H9 (cell line): ENCODE results near the gene TRIB2. TPM values are rescaled to one million over a fixed set of nuclear protein-coding genes. Genes with fewer than 3 reads are reported as not detected.

ENCODE experiments used
- DNase-seq: peaks from one replicate; pipeline ENCODE4 v3.0.0-alpha.2; 2017
- H2AFZ ChIP-seq: one replicate; pipeline ENCODE4 v1.6.1; 2013; ENCODE audit warnings: mild to moderate bottlenecking, low read length, control low read depth, moderate library complexity
- H2AK5ac ChIP-seq: 2 replicates; pipeline ENCODE4 v1.6.1; 2013; ENCODE audit warnings: low read length, control low read depth, mixed read lengths; ENCODE audit not compliant: insufficient read length
- H2BK120ac ChIP-seq: one replicate; pipeline ENCODE4 v1.6.1; 2013; ENCODE audit warnings: low read depth, mild to moderate bottlenecking, low read length, control low read depth, inconsistent platforms; ENCODE audit not compliant: poor library complexity, severe bottlenecking
- H2BK12ac ChIP-seq: 2 replicates; pipeline ENCODE4 v1.6.1; 2013; ENCODE audit warnings: low read length, control low read depth, mixed read lengths, low read depth; ENCODE audit not compliant: insufficient read length
- H2BK15ac ChIP-seq: 2 replicates; pipeline ENCODE4 v1.6.1; 2013; ENCODE audit warnings: low read depth, low read length, control low read depth
- H2BK20ac ChIP-seq: one replicate; pipeline ENCODE4 v1.6.1; 2013; ENCODE audit warnings: low read depth, mild to moderate bottlenecking, low read length, control low read depth, inconsistent platforms; ENCODE audit not compliant: poor library complexity, severe bottlenecking
- H2BK5ac ChIP-seq: 2 replicates; pipeline ENCODE4 v1.6.1; 2013; ENCODE audit warnings: low read length, control low read depth, mixed read lengths; ENCODE audit not compliant: insufficient read length
- H3K14ac ChIP-seq: 2 replicates; pipeline ENCODE4 v1.6.1; 2013; ENCODE audit warnings: low read length, control low read depth; ENCODE audit not compliant: insufficient read depth
- H3K18ac ChIP-seq: 2 replicates; pipeline ENCODE4 v1.6.1; 2013; ENCODE audit warnings: low read depth, mild to moderate bottlenecking, mixed read lengths, low read length, control low read depth; ENCODE audit not compliant: insufficient read length
- H3K23ac ChIP-seq: 2 replicates; pipeline ENCODE4 v1.6.1; 2013; ENCODE audit warnings: low read length, control low read depth, mixed read lengths, low read depth; ENCODE audit not compliant: insufficient read length
- H3K23me2 ChIP-seq: 2 replicates; pipeline ENCODE4 v1.6.1; 2013; ENCODE audit warnings: low read depth, mild to moderate bottlenecking, mixed read lengths, low read length, control low read depth; ENCODE audit not compliant: insufficient read length, poor library complexity, severe bottlenecking
- H3K27ac ChIP-seq: 2 replicates; pipeline ENCODE4 v1.5.1; 2013; ENCODE audit warnings: low read length, control low read depth, mixed read lengths, low read depth; ENCODE audit not compliant: insufficient read length
- H3K27me3 ChIP-seq: 2 replicates; pipeline ENCODE4 v1.6.1; 2013; ENCODE audit warnings: low read length, control low read depth, inconsistent platforms; ENCODE audit not compliant: insufficient read depth
- H3K4ac ChIP-seq: 2 replicates; pipeline ENCODE4 v1.6.1; 2013; ENCODE audit warnings: low read depth, mild to moderate bottlenecking, control low read depth, inconsistent platforms, low read length, moderate library complexity
- H3K4me1 ChIP-seq: 2 replicates; pipeline ENCODE4 v1.6.1; 2013; ENCODE audit warnings: low read length, control low read depth, inconsistent platforms; ENCODE audit not compliant: insufficient read depth
- H3K4me2 ChIP-seq: 2 replicates; pipeline ENCODE4 v1.6.1; 2013; ENCODE audit warnings: low read length, control low read depth, mixed read lengths; ENCODE audit not compliant: insufficient read length, insufficient read depth
- H3K56ac ChIP-seq: 2 replicates; pipeline ENCODE4 v1.6.1; 2013; ENCODE audit warnings: low read depth, mild to moderate bottlenecking, mixed read lengths, low read length, control low read depth; ENCODE audit not compliant: insufficient read length
- H3K79me1 ChIP-seq: 2 replicates; pipeline ENCODE4 v1.6.1; 2013; ENCODE audit warnings: low read depth, mild to moderate bottlenecking, moderate library complexity, low read length, control low read depth, inconsistent platforms; ENCODE audit not compliant: insufficient read depth, poor library complexity, severe bottlenecking
- H3K79me2 ChIP-seq: 2 replicates; pipeline ENCODE4 v1.6.1; 2013; ENCODE audit warnings: low read length, control low read depth, inconsistent platforms; ENCODE audit not compliant: insufficient read depth
- H3K9ac ChIP-seq: 2 replicates; pipeline ENCODE4 v1.6.1; 2013; ENCODE audit warnings: low read length, control low read depth, mixed read lengths; ENCODE audit not compliant: insufficient read length; ENCODE audit errors: extremely low read depth
- H3K9me3 ChIP-seq: one replicate; pipeline ENCODE4 v1.6.1; 2013; ENCODE audit warnings: low read depth, low read length, inconsistent platforms; ENCODE audit not compliant: control insufficient read depth
- H3T11ph ChIP-seq: one replicate; pipeline ENCODE4 v1.6.1; 2013; ENCODE audit warnings: mild to moderate bottlenecking, low read length, control low read depth, inconsistent platforms
- H4K20me1 ChIP-seq: one replicate; pipeline ENCODE4 v1.6.1; 2013; ENCODE audit not compliant: control insufficient read depth, insufficient read length, insufficient read depth
- H4K5ac ChIP-seq: 2 replicates; pipeline ENCODE4 v1.6.1; 2013; ENCODE audit warnings: low read depth, mild to moderate bottlenecking, mixed read lengths, low read length, control low read depth; ENCODE audit not compliant: insufficient read length
- H4K8ac ChIP-seq: replicated peaks from 2 replicates; pipeline ENCODE4 v1.6.1; 2013; ENCODE audit warnings: low read length, control low read depth, mixed read lengths, low read depth; ENCODE audit not compliant: insufficient read length
- H4K91ac ChIP-seq: 2 replicates; pipeline ENCODE4 v1.6.1; 2013; ENCODE audit warnings: low read depth, mild to moderate bottlenecking, moderate library complexity, mixed read lengths, low read length, control low read depth; ENCODE audit not compliant: insufficient read length
- H3K27ac Mint-ChIP-seq, 3 experiments: 2 replicates in 2 of 3; 3 replicates in 1 of 3; pipeline ENCODE4 v1.8.0; 2020 to 2021; ENCODE audit warnings: mixed read lengths in 3 of 3, mild to moderate bottlenecking in 1 of 3, moderate library complexity in 1 of 3
- H3K27me3 Mint-ChIP-seq: 2 replicates; pipeline ENCODE4 v1.8.0; 2021; ENCODE audit warnings: low read depth, mild to moderate bottlenecking, moderate library complexity, mixed read lengths
- H3K36me3 Mint-ChIP-seq, 3 experiments: 2 replicates in 2 of 3; 3 replicates in 1 of 3; pipeline ENCODE4 v1.8.0; 2020 to 2021; ENCODE audit warnings: low read depth in 3 of 3, mixed read lengths in 3 of 3; ENCODE audit not compliant: insufficient read depth in 1 of 3
- H3K4me1 Mint-ChIP-seq, 2 experiments: 2 replicates each; pipeline ENCODE4 v1.8.0; 2020; ENCODE audit warnings: mixed read lengths in 2 of 2
- H3K4me3 Mint-ChIP-seq, 2 experiments: 2 replicates in 1 of 2; 3 replicates in 1 of 2; pipeline ENCODE4 v1.8.0; 2020 to 2021; ENCODE audit warnings: mild to moderate bottlenecking in 2 of 2, mixed read lengths in 2 of 2, moderate library complexity in 1 of 2
- H3K9me3 Mint-ChIP-seq, 2 experiments: 2 replicates in 1 of 2; 3 replicates in 1 of 2; pipeline ENCODE4 v1.8.0; 2020; ENCODE audit warnings: mild to moderate bottlenecking in 2 of 2, mixed read lengths in 2 of 2, moderate library complexity in 1 of 2
- CTCF ChIP-seq: fragments of 200-600 bp; sonication (generic); conservative IDR thresholded peaks from 3 replicates; pipeline ENCODE4 v1.8.0; 2021; ENCODE audit warnings: antibody characterized with exemption, mild to moderate bottlenecking
- WGBS: extraction: QIAGEN DNeasy Blood & Tissue Kit; methylation state at CpG from one replicate; pipeline ENCODE4 v1.1.7; 2013; ENCODE audit warnings: missing lambda C conversion rate, low lambda C conversion rate, mixed read lengths; ENCODE audit not compliant: insufficient read length; ENCODE audit errors: extremely low coverage; 5-methylcytosine and 5-hydroxymethylcytosine counted together
- total RNA-seq: library from RNA; stranded (reverse); gene quantifications from 2 replicates; pipeline ENCODE4 v1.2.1, GENCODE V29; 2021

TRIB2 gene
- total RNA-seq, 1 experiment from 2014 or later: 41.9 TPM

GRCh38 chr2:12771154-12771553 is 54.4 kb downstream of the TRIB2 start:
- no peak overlapping the region for H4K5ac ChIP-seq
- H3T11ph ChIP-seq: no peak overlapping the region
- no peak overlapping the region for H3K27ac ChIP-seq
- peaks cover 0 to 5% (median 3%) of the 10 kb centered on the region in 3 experiments; a peak in 4 of 7 replicates for H3K36me3 Mint-ChIP-seq
- no peaks in the 10 kb centered on the region for H3K79me1 ChIP-seq
- no peak overlapping the region for H3K4me2 ChIP-seq
- peaks cover 6% of the 10 kb centered on the region; the same call in 1 of the 2 replicates for H3K27me3 ChIP-seq
- no peak overlapping the region for H3K9ac ChIP-seq
- no peak overlapping the region for H2BK120ac ChIP-seq
- no peak overlapping the region for H2BK12ac ChIP-seq
- H3K23me2 ChIP-seq: peaks cover 3% of the 10 kb centered on the region
- no peak overlapping the region for H3K18ac ChIP-seq
- no peak overlapping the region for H3K56ac ChIP-seq
- no peak overlapping the region for H4K91ac ChIP-seq
- no peak overlapping the region for H3K4ac ChIP-seq
- H3K4me1 ChIP-seq: peaks cover 16% of the 10 kb centered on the region
- no peaks in the 10 kb centered on the region for H4K20me1 ChIP-seq
- H3K79me2 ChIP-seq: no peaks in the 10 kb centered on the region
- no peak overlapping the region for H2AFZ ChIP-seq
- WGBS: no CpG with 5 or more reads among the region's 3 CpGs
- DNase-seq: no peak
- no peak overlapping the region for H2BK5ac ChIP-seq
- H2AK5ac ChIP-seq: no peak overlapping the region
- H2BK20ac ChIP-seq: no peak overlapping the region
- H3K23ac ChIP-seq: no peak overlapping the region
- H3K14ac ChIP-seq: no peak overlapping the region
- no peak overlapping the region for H4K8ac ChIP-seq
- peaks cover 4 to 5% of the 10 kb centered on the region in 2 experiments; a peak in 4 of 5 replicates for H3K9me3 Mint-ChIP-seq
- H3K9me3 ChIP-seq: no peaks in the 10 kb centered on the region
- no peak for TF ChIP-seq CTCF
- H2BK15ac ChIP-seq: no peak overlapping the region
- H3K27me3 Mint-ChIP-seq: peaks cover 47% of the 10 kb centered on the region
- H3K4me1 Mint-ChIP-seq: peaks cover 47 to 59% of the 10 kb centered on the region in 2 experiments
- H3K27ac Mint-ChIP-seq: no peak overlapping the region
- H3K4me3 Mint-ChIP-seq: no peak overlapping the region
